Measurements from ENCODE around the gene UNC79. TPM values are rescaled to one million over a fixed set of nuclear protein-coding genes. Genes with fewer than 3 reads are reported as not detected.

Gene UNC79
- total and polyA plus RNA-seq, 10 of the 15 experiments (the other 5 are each of a cell fraction or from before 2014, with no cell fraction given), result 0.04 to 0.29 (median 0.14) TPM

- no peaks in the 10 kb centered on the region for H3K27me3 ChIP-seq (replicated peaks in 1 of 2; ENCODE audit: control insufficient read depth in 2 of 2, insufficient read depth in 2 of 2, low read length in 1 of 2)
- no peaks in the 10 kb centered on the region for H3K4me1 ChIP-seq (ENCODE audit: control insufficient read depth, insufficient read depth, low read length)
- H3K79me2 ChIP-seq (ENCODE audit: control insufficient read depth, insufficient read depth, low read length), result no peaks in the 10 kb centered on the region
- FAIRE-seq (no peak), ATAC-seq (no peak), DNase-seq (ENCODE audit: low read depth, low spot score) (no peak)
- POLR2A ChIA-PET, result no interaction called here
- no TSS peak for BruUV-seq (replicated peaks)
- no peak overlapping the region for H3K4me3 ChIP-seq
- no peaks in the 10 kb centered on the region for H3K36me3 ChIP-seq (ENCODE audit: control insufficient read depth in 2 of 2, insufficient read depth in 2 of 2, low read length in 1 of 2)
- in situ Hi-C loops (cut with MboI), result loop anchor here (5.0 to 10.0 kb wide), 2 partner anchors 249 to 347 kb away; no protein-coding TSS in a partner anchor
- CTCF ChIA-PET, result interaction anchor here (4.4 kb wide), 1 partner anchor 237 kb away, joined by 55 read pairs; no protein-coding TSS in a partner anchor
- no peaks in the 10 kb centered on the region for H3K9me3 ChIP-seq (replicated peaks; ENCODE audit: control insufficient read depth, insufficient read depth, low read length)
- no peak for TF ChIP-seq TCF12 (IDR thresholded peaks at IDR 0.05; ENCODE audit: low read depth, low read length)
- TF ChIP-seq PRDM15 (CRISPR knock-in tag; IDR thresholded peaks at IDR 0.05), result no peak
- TF ChIP-seq MEF2A (IDR thresholded peaks at IDR 0.05; ENCODE audit: insufficient read depth, low read depth, low read length), result no peak
- no peak for TF ChIP-seq POU2F2 (IDR thresholded peaks at IDR 0.05; ENCODE audit: borderline replicate concordance, low read depth, low read length)
- TF ChIP-seq WRNIP1 (IDR thresholded peaks at IDR 0.05; ENCODE audit: borderline replicate concordance, low read depth, low read length), result no peak
- TF ChIP-seq JUND (IDR thresholded peaks at IDR 0.05; ENCODE audit: low read depth, low read length), result no peak
- TF ChIP-seq YY1 (IDR thresholded peaks at IDR 0.05; ENCODE audit: low read depth, low read length), result no peak
- TF ChIP-seq MTA3 (IDR thresholded peaks at IDR 0.05; ENCODE audit: borderline replicate concordance, low read length), result no peak
- no peak for TF ChIP-seq BMI1 (IDR thresholded peaks at IDR 0.05; ENCODE audit: borderline replicate concordance)
- TF ChIP-seq LARP7 (IDR thresholded peaks at IDR 0.05), result no peak
- no peak for TF ChIP-seq FOXK2 (IDR thresholded peaks at IDR 0.05)
- no peak for TF ChIP-seq ETV6 (conservative IDR thresholded peaks at IDR 0.05 in 1 of 2, IDR thresholded peaks at IDR 0.05 in 1 of 2; ENCODE audit: borderline replicate concordance in 1 of 2, low read depth in 1 of 2)
- no peak for TF ChIP-seq NR2F1 (conservative IDR thresholded peaks at IDR 0.05)
- no peak for TF ChIP-seq PAX5 (IDR thresholded peaks at IDR 0.05; ENCODE audit: borderline replicate concordance, low read depth, low read length)
- TF ChIP-seq YBX1 (IDR thresholded peaks at IDR 0.05), result no peak
- TF ChIP-seq RAD51 (IDR thresholded peaks at IDR 0.05), result no peak
- no peak for TF ChIP-seq ATF3 (IDR thresholded peaks at IDR 0.05; ENCODE audit: borderline replicate concordance, extremely low read depth, low read depth, low read length)
- no peak for TF ChIP-seq PML (IDR thresholded peaks at IDR 0.05; ENCODE audit: low read length)
- TF ChIP-seq NFXL1 (IDR thresholded peaks at IDR 0.05; ENCODE audit: borderline replicate concordance), result no peak
- no peak overlapping the region for H2AFZ ChIP-seq (ENCODE audit: control insufficient read depth, low read depth, low read length)
- H4K20me1 ChIP-seq (ENCODE audit: control insufficient read depth, insufficient read depth), result no peaks in the 10 kb centered on the region
- RAD21 ChIA-PET (ENCODE audit: unreplicated experiment), result no interaction called here
- no peak overlapping the region for H3K4me2 ChIP-seq (ENCODE audit: control insufficient read depth, insufficient read depth)
- no peak overlapping the region for H3K27ac ChIP-seq (ENCODE audit: control insufficient read depth, insufficient read depth)
- 21% methylated on average over 6 of the region's 6 CpGs for WGBS (ENCODE audit: insufficient coverage, insufficient replicate concordance, low lambda C conversion rate, missing lambda C conversion rate)
- SMC1A ChIA-PET (ENCODE audit: uncharacterized antibody, unreplicated experiment), result no interaction called here
- intact Hi-C loops (cut with micrococcal nuclease; ENCODE audit: unreplicated experiment), result loop anchor here (5.0 kb wide), 2 partner anchors 249 to 479 kb away; no protein-coding TSS in a partner anchor
- no peak overlapping the region for H3K9ac ChIP-seq (ENCODE audit: control insufficient read depth, insufficient read depth, low read length)
Measured at GRCh38 chr14:93657875-93658274, 227.1 kb downstream of the UNC79 start.
